Left cardiac atrium (tissue), 4 donors: ENCODE results near the gene SKI. TPM values are rescaled to one million over a fixed set of nuclear protein-coding genes. Genes with fewer than 3 reads are reported as not detected.
"Not testable (repeated sequence)": the region's sequence is repeated elsewhere in the genome, so short reads cannot be mapped to it uniquely, and the experiment has no call there.

Experiments
- ATAC-seq, 2 donors: fragments of 200-7000 bp; cut with Tn5 transposase; one replicate each; pipeline ENCODE4 v1.9.1; 2020; ENCODE audit warnings: mild to moderate bottlenecking in 2 of 2, moderate library complexity in 2 of 2
- DNase-seq: peaks from one replicate; pipeline ENCODE4 v3.0.0-alpha.2; 2020
- intact Hi-C, 2 donors: fragments of 100-400 bp; cut with DNase I; formaldehyde crosslinking; loops; one replicate each; pipeline versions ENCODE4 v1.14.1 to v1.15.1; 2022 to 2023
- total RNA-seq, 2 donors: library from RNA; stranded (reverse); fragmentation: NEBNext Ultra II Directional; extraction: Animal tissue kit (Norgen Biotek cat#: 25700); gene quantifications; one replicate each; pipeline ENCODE4 v1.2.1, GENCODE V29; 2021
- donor health status: DM: no; HTN: yes; CAD: no.
- donor health status: DM: no; HTN: yes; CAD: no; lungs with severe emphysema.
- donor health status: DM: yes; HTN: yes; CAD: no.
- donor health status: Dilated cardiomyopathy.

The SKI gene
- total RNA-seq, 2 donors from 2014 or later: 47.1 to 66.9 TPM

- DNase-seq: peak; percentile 78
- ATAC-seq: peak; percentile 66 to 74
- intact Hi-C loops: no loop called here
These were observed 23.7 kb downstream of the SKI start for GRCh38 chr1:2251786-2252185.

- no peak for DNase-seq
- intact Hi-C loops: no loop called here
These were observed 24.3 kb downstream of the SKI start for GRCh38 chr1:2252423-2252822.

GRCh38 chr1:2253036-2253796, 25.1 kb downstream of the SKI start:
- DNase-seq (no peak), ATAC-seq (no peak)
- intact Hi-C loops: no loop called here

More at GRCh38 chr1:2252423-2252822, 24.3 kb downstream of the SKI start:
- no peak for ATAC-seq

GRCh38 chr1:2253797-2254480, 25.8 kb downstream of the SKI start:
- no peak for DNase-seq
- intact Hi-C loops: no loop called here
- ATAC-seq: no peak

GRCh38 chr1:2255047-2255419, 26.9 kb downstream of the SKI start:
- no peak for ATAC-seq
- intact Hi-C loops: no loop called here
- DNase-seq: no peak

GRCh38 chr1:2255420-2256369, 27.6 kb downstream of the SKI start:
- ATAC-seq (peak; percentile 8 to 16), DNase-seq (no peak)
- intact Hi-C loops: no loop called here

GRCh38 chr1:2256435-2257244, 28.5 kb downstream of the SKI start:
- DNase-seq (no peak), ATAC-seq (no peak)
- intact Hi-C loops: no loop called here

- intact Hi-C loops: no loop called here
- ATAC-seq (peak; percentile 35 to 45), DNase-seq (no peak)
These were observed 29.1 kb downstream of the SKI start for GRCh38 chr1:2257245-2257627.

- ATAC-seq: no peak
- DNase-seq: no peak
- intact Hi-C loops: no loop called here
These were observed 30.1 kb downstream of the SKI start for GRCh38 chr1:2258122-2258681.

GRCh38 chr1:2258996-2259395, 30.9 kb downstream of the SKI start:
- DNase-seq: no peak
- intact Hi-C loops: no loop called here
- no peak for ATAC-seq

GRCh38 chr1:2259668-2260402, 31.7 kb downstream of the SKI start:
- no peak for ATAC-seq
- intact Hi-C loops: no loop called here
- no peak for DNase-seq

- DNase-seq, intact Hi-C loops, ATAC-seq: not testable (repeated sequence)
These were observed 32.4 kb downstream of the SKI start for GRCh38 chr1:2260470-2260869.

GRCh38 chr1:2260917-2261316, 32.8 kb downstream of the SKI start:
- DNase-seq: no peak
- intact Hi-C loops: no loop called here
- no peak for ATAC-seq

GRCh38 chr1:2261476-2262395, 33.6 kb downstream of the SKI start:
- intact Hi-C loops, ATAC-seq, DNase-seq: not testable (repeated sequence)

GRCh38 chr1:2266301-2266975, 38.3 kb downstream of the SKI start:
- ATAC-seq: no peak
- intact Hi-C loops: no loop called here
- DNase-seq: peak; percentile 21
